Gastroesophageal sphincter (tissue), 4 donors: Measurements from ENCODE around the gene CUBN. TPM values are rescaled to one million over a fixed set of nuclear protein-coding genes. Genes with fewer than 3 reads are reported as not detected.
"Not testable (repeated sequence)": the region's sequence is repeated elsewhere in the genome, so short reads cannot be mapped to it uniquely, and the experiment has no call there.

Experiments used
- ATAC-seq: fragments of 150-250 bp; one replicate; pipeline ENCODE4 v1.9.1; 2016; ENCODE audit warnings: mild to moderate bottlenecking, moderate library complexity
- H3K27ac ChIP-seq, 4 donors: fragments of 200-600 bp; sonication (generic) in 3 of 4; 1 replicate in 3 of 4; 2 replicates in 1 of 4; pipeline ENCODE4 v1.5.1; 2016 to 2019
- H3K27me3 ChIP-seq: fragments of 200-600 bp; sonication (generic); one replicate; pipeline ENCODE4 v1.5.1; 2019
- H3K36me3 ChIP-seq, 2 donors: fragments of 200-600 bp; sonication (generic); one replicate each; pipeline ENCODE4 v1.5.1; 2019; ENCODE audit warnings: control low read depth in 1 of 2
- H3K4me1 ChIP-seq, 3 donors: fragments of 200-600 bp; sonication (generic); 1 replicate in 2 of 3; 2 replicates in 1 of 3; pipeline ENCODE4 v1.5.1; 2016 to 2019; ENCODE audit warnings: control low read depth in 2 of 3
- H3K4me3 ChIP-seq, 2 donors: fragments of 200-600 bp; sonication (generic); one replicate each; pipeline ENCODE4 v1.5.1; 2019; ENCODE audit warnings: mild to moderate bottlenecking in 1 of 2, moderate library complexity in 1 of 2
- H3K9me3 ChIP-seq, 3 donors: fragments of 200-600 bp; sonication (generic); one replicate each; pipeline ENCODE4 v1.5.1; 2017 to 2019; ENCODE audit warnings: control low read depth in 2 of 3
- CTCF ChIP-seq, 4 experiments: fragments of 200-600 bp in 2 of 4; fragments of 450-650 bp in 2 of 4; sonication (generic) in 1 of 4; IDR thresholded peaks; one replicate each; pipeline ENCODE4 v1.5.1; 2017 to 2019; ENCODE audit warnings: antibody characterized with exemption in 4 of 4, mild to moderate bottlenecking in 2 of 4, moderate library complexity in 2 of 4
- EP300 ChIP-seq: sonication (generic); formaldehyde crosslinking; IDR thresholded peaks from one replicate; pipeline ENCODE4 v1.6.1; 2017; ENCODE audit warnings: antibody characterized with exemption, mild to moderate bottlenecking
- POLR2A ChIP-seq, 2 donors: fragments of 450-650 bp; IDR thresholded peaks; one replicate each; pipeline ENCODE4 v1.6.1; 2017; ENCODE audit warnings: antibody characterized with exemption in 2 of 2, mild to moderate bottlenecking in 2 of 2, moderate library complexity in 1 of 2
- POLR2AphosphoS5 ChIP-seq: sonication (generic); formaldehyde crosslinking; IDR thresholded peaks from one replicate; pipeline ENCODE4 v1.6.1; 2017; ENCODE audit warnings: antibody characterized with exemption
- WGBS, 2 donors: methylation state at CpG; one replicate each; pipeline ENCODE4 v1.1.5; 2018; ENCODE audit warnings: low coverage in 1 of 2; 5-methylcytosine and 5-hydroxymethylcytosine counted together
- total RNA-seq, 4 donors: library from RNA; depleted of rRNA; stranded (reverse); fragments of >200 nt; gene quantifications; one replicate each; pipeline ENCODE4 v1.1.0, GENCODE V29; 2016

The CUBN gene
- total RNA-seq, 4 donors from 2014 or later: 0.37 to 2.8 (median 1.6) TPM

GRCh38 chr10:17022896-17023295 is 106.7 kb downstream of the CUBN start:
- WGBS, 2 donors: 43 to 68% methylated on average over 5 to 6 of the region's 6 CpGs
- H3K4me3 ChIP-seq: no peak overlapping the region

GRCh38 chr10:17022466-17022825 is 107.2 kb downstream of the CUBN start:
- WGBS, 2 donors: 60 to 70% methylated on average over 2 to 6 of the region's 6 CpGs
- no peak for ATAC-seq
- no peaks in the 10 kb centered on the region for H3K36me3 ChIP-seq

More at GRCh38 chr10:17022896-17023295, 106.7 kb downstream of the CUBN start:
- Histone ChIP-seq H3K27me3 (no peaks in the 10 kb centered on the region), H3K9me3 (no peaks in the 10 kb centered on the region), H3K27ac (peak overlapping the region; percentile 40 to 64 (median 60)), H3K36me3 (no peaks in the 10 kb centered on the region), H3K4me1 (peaks cover 0 to 40% (median 0%) of the 10 kb centered on the region in 3 donors)
- TF ChIP-seq EP300 (no peak), POLR2AphosphoS5 (no peak)
- no peak for ATAC-seq

GRCh38 chr10:17021656-17022465 is 107.8 kb downstream of the CUBN start:
- H3K4me1 ChIP-seq: peaks cover 0 to 37% (median 0%) of the 10 kb centered on the region in 3 donors
- WGBS, 2 donors: 71 to 86% methylated on average over 9 to 10 of the region's 10 CpGs

More at GRCh38 chr10:17022466-17022825, 107.2 kb downstream of the CUBN start:
- TF ChIP-seq CTCF (IDR thresholded peaks at IDR 0.05) (no peak), EP300 (no peak), POLR2A (IDR thresholded peaks at IDR 0.05) (no peak), POLR2AphosphoS5 (no peak)
- Histone ChIP-seq H3K4me3 (no peak overlapping the region), H3K9me3 (no peaks in the 10 kb centered on the region), H3K4me1 (peaks cover 0 to 40% (median 0%) of the 10 kb centered on the region in 3 donors), H3K27ac (peak overlapping the region; percentile 40 to 64 (median 60)), H3K27me3 (no peaks in the 10 kb centered on the region)

GRCh38 chr10:17019696-17020095 is 109.9 kb downstream of the CUBN start:
- Histone ChIP-seq H3K9me3 (no peaks in the 10 kb centered on the region), H3K36me3 (no peaks in the 10 kb centered on the region), H3K4me3 (no peak overlapping the region), H3K4me1 (peaks cover 0 to 24% (median 0%) of the 10 kb centered on the region in 3 donors), H3K27me3 (no peaks in the 10 kb centered on the region), H3K27ac (no peak overlapping the region)
- 78 to 100% methylated on average over 1 to 5 of the region's 5 CpGs for WGBS, 2 donors
- no peak for ATAC-seq
- TF ChIP-seq EP300 (no peak), POLR2A (IDR thresholded peaks at IDR 0.05) (no peak), POLR2AphosphoS5 (no peak), CTCF (IDR thresholded peaks at IDR 0.05) (no peak)

More at GRCh38 chr10:17021656-17022465, 107.8 kb downstream of the CUBN start:
- Histone ChIP-seq H3K4me3 (no peak overlapping the region), H3K27me3 (no peaks in the 10 kb centered on the region), H3K36me3 (no peaks in the 10 kb centered on the region), H3K27ac (peak overlapping the region in 2 of 4 donors; percentile 58 to 64), H3K9me3 (no peaks in the 10 kb centered on the region)
- no peak for ATAC-seq
- no peak for TF ChIP-seq POLR2AphosphoS5
- no peak for TF ChIP-seq CTCF (IDR thresholded peaks at IDR 0.05)
- TF ChIP-seq EP300: no peak
- TF ChIP-seq POLR2A (IDR thresholded peaks at IDR 0.05): no peak

GRCh38 chr10:17013131-17013983 is 116.3 kb downstream of the CUBN start:
- H3K4me1 ChIP-seq: peaks cover 3 to 28% (median 19%) of the 10 kb centered on the region in 3 donors
- not testable (repeated sequence) for H3K9me3 ChIP-seq, H3K27me3 ChIP-seq, ATAC-seq, H3K4me3 ChIP-seq, H3K36me3 ChIP-seq
- peak overlapping the region in 2 of 4 donors; percentile 19 to 31 for H3K27ac ChIP-seq
- WGBS, 2 donors: 54 to 100% methylated on average over 1 to 2 of the region's 2 CpGs

- peak overlapping the region in 2 of 4 donors; percentile 19 to 31 for H3K27ac ChIP-seq
Observed at GRCh38 chr10:17012731-17013130, 116.9 kb downstream of the CUBN start.

More at GRCh38 chr10:17012731-17013130, 116.9 kb downstream of the CUBN start:
- peaks cover 3 to 33% (median 20%) of the 10 kb centered on the region in 3 donors for H3K4me1 ChIP-seq
- H3K9me3 ChIP-seq, H3K36me3 ChIP-seq, H3K4me3 ChIP-seq, ATAC-seq, H3K27me3 ChIP-seq: not testable (repeated sequence)
